IMR-90 (cell line): ENCODE measurements around the gene ZNF554. TPM values are rescaled to one million over a fixed set of nuclear protein-coding genes. Genes with fewer than 3 reads are reported as not detected.

ENCODE experiments used
- ATAC-seq: fragments of 200-7000 bp; cut with Tn5 transposase; 2 replicates; pipeline ENCODE4 v1.9.1; 2020; ENCODE audit warnings: low read depth, mild to moderate bottlenecking, moderate library complexity
- BruUV-seq: library from RNA; stranded (reverse); fragments of 400-500 nt; replicated peaks from 2 replicates; lab custom pipeline; 2021; lab: Mats Ljungman, UMichigan
- CTCF ChIA-PET: fragments of 300-600 bp; formaldehyde crosslinking; extraction: SDS; loops from one replicate; lab custom pipeline; 2021; ENCODE audit warnings: antibody characterized with exemption; lab: Yijun Ruan, JAX
- POLR2A ChIA-PET: fragments of 300-600 bp; sonication (Branson Sonifier 250); formaldehyde crosslinking; loops from one replicate; lab custom pipeline; 2022; ENCODE audit warnings: antibody characterized with exemption; ENCODE audit not compliant: unreplicated experiment; lab: Charles Lee
- DNase-seq: peaks from one replicate; pipeline ENCODE4 v3.0.0; 2013
- H2AFZ ChIP-seq: replicated peaks from 2 replicates; pipeline ENCODE3; 2013; ENCODE audit warnings: low read length, mild to moderate bottlenecking; ENCODE audit not compliant: poor library complexity
- H2AK5ac ChIP-seq: 2 replicates; pipeline ENCODE4 v1.6.1; 2013; ENCODE audit warnings: low read depth, low read length, inconsistent platforms
- H2AK9ac ChIP-seq: replicated peaks from 2 replicates; pipeline ENCODE3; 2013; ENCODE audit warnings: mild to moderate bottlenecking, low read depth, low read length, moderate library complexity; ENCODE audit not compliant: poor library complexity
- H2BK120ac ChIP-seq: 2 replicates; pipeline ENCODE4 v1.6.1; 2013; ENCODE audit warnings: low read depth, low read length, inconsistent platforms
- H2BK15ac ChIP-seq: 3 replicates; pipeline ENCODE4 v1.6.1; 2013; ENCODE audit warnings: low read depth, low read length, inconsistent platforms
- H2BK20ac ChIP-seq: 2 replicates; pipeline ENCODE4 v1.6.1; 2013; ENCODE audit warnings: low read depth, mild to moderate bottlenecking, inconsistent platforms, low read length, moderate library complexity
- H2BK5ac ChIP-seq: 2 replicates; pipeline ENCODE4 v1.6.1; 2013; ENCODE audit warnings: mild to moderate bottlenecking, low read depth, low read length, inconsistent platforms; ENCODE audit not compliant: poor library complexity, severe bottlenecking
- H3K14ac ChIP-seq: replicated peaks from 2 replicates; pipeline ENCODE4 v1.6.1; 2013; ENCODE audit warnings: low read depth, low read length, inconsistent platforms
- H3K18ac ChIP-seq: 2 replicates; pipeline ENCODE4 v1.6.1; 2013; ENCODE audit warnings: low read depth, low read length, control low read depth
- H3K23ac ChIP-seq: 2 replicates; pipeline ENCODE4 v1.6.1; 2013; ENCODE audit warnings: low read depth, low read length, inconsistent platforms
- H3K27ac ChIP-seq: 2 replicates; pipeline ENCODE4 v1.5.1; 2013; ENCODE audit warnings: mild to moderate bottlenecking, control low read depth, low read length; ENCODE audit not compliant: insufficient read depth
- H3K27me3 ChIP-seq: 2 replicates; pipeline ENCODE4 v1.6.1; 2013; ENCODE audit warnings: low read length; ENCODE audit not compliant: control insufficient read depth, insufficient read depth
- H3K36me3 ChIP-seq: 2 replicates; pipeline ENCODE4 v1.6.1; 2013; ENCODE audit warnings: low read length, mixed read lengths; ENCODE audit not compliant: control insufficient read depth, insufficient read depth
- H3K4ac ChIP-seq: 2 replicates; pipeline ENCODE4 v1.6.1; 2013; ENCODE audit warnings: low read depth, low read length, inconsistent platforms
- H3K4me1 ChIP-seq: 2 replicates; pipeline ENCODE4 v1.6.1; 2013; ENCODE audit warnings: low read length, mixed read lengths; ENCODE audit not compliant: control insufficient read depth, insufficient read depth
- H3K4me2 ChIP-seq: 2 replicates; pipeline ENCODE4 v1.6.1; 2013; ENCODE audit warnings: low read depth, mild to moderate bottlenecking, control low read depth, low read length, moderate library complexity
- H3K4me3 ChIP-seq: 2 replicates; pipeline ENCODE4 v1.5.1; 2013; ENCODE audit warnings: low read depth, mild to moderate bottlenecking, control low read depth, low read length, moderate library complexity; ENCODE audit not compliant: insufficient read depth
- H3K56ac ChIP-seq: 2 replicates; pipeline ENCODE4 v1.6.1; 2013; ENCODE audit warnings: low read length, inconsistent platforms; ENCODE audit not compliant: insufficient read depth; ENCODE audit errors: extremely low read depth
- H3K79me1 ChIP-seq, 2 experiments: 2 replicates each; pipeline ENCODE4 v1.6.1; 2013; ENCODE audit warnings: low read length in 2 of 2, inconsistent platforms in 1 of 2, low read depth in 1 of 2
- H3K9ac ChIP-seq: 2 replicates; pipeline ENCODE4 v1.6.1; 2013; ENCODE audit warnings: low read depth, low read length, control low read depth
- H3K9me1 ChIP-seq: 2 replicates; pipeline ENCODE4 v1.6.1; 2013; ENCODE audit warnings: low read length, inconsistent platforms; ENCODE audit not compliant: insufficient read depth
- H3K9me3 ChIP-seq: 2 replicates; pipeline ENCODE4 v1.6.1; 2013; ENCODE audit warnings: low read length; ENCODE audit not compliant: control insufficient read depth, insufficient read depth
- H4K20me1 ChIP-seq: 2 replicates; pipeline ENCODE4 v1.6.1; 2013; ENCODE audit warnings: low read length, inconsistent platforms; ENCODE audit not compliant: insufficient read depth
- H4K5ac ChIP-seq: 2 replicates; pipeline ENCODE4 v1.6.1; 2013; ENCODE audit warnings: mild to moderate bottlenecking, low read depth, low read length, control low read depth
- H4K8ac ChIP-seq, 2 experiments: 2 replicates each; pipeline ENCODE4 v1.6.1; 2013; ENCODE audit warnings: low read depth in 2 of 2, low read length in 2 of 2, control low read depth in 1 of 2, inconsistent platforms in 1 of 2
- H4K91ac ChIP-seq: 2 replicates; pipeline ENCODE4 v1.6.1; 2013; ENCODE audit warnings: low read depth, low read length, inconsistent platforms; ENCODE audit not compliant: insufficient read depth
- BHLHE40 ChIP-seq: fragments of 150-350 bp; IDR thresholded peaks from 2 replicates; pipeline ENCODE4 v1.6.1; 2016; ENCODE audit warnings: mild to moderate bottlenecking, low read depth, low read length
- CHD1 ChIP-seq: IDR thresholded peaks from 2 replicates; pipeline ENCODE4 v1.6.1; 2012; ENCODE audit warnings: low read depth, low read length, improper control_type of control experiment
- FOS ChIP-seq: fragments of 150-350 bp; IDR thresholded peaks from 2 replicates; pipeline ENCODE4 v1.6.1; 2016; ENCODE audit warnings: low read depth, low read length
- MAFK ChIP-seq: IDR thresholded peaks from 2 replicates; pipeline ENCODE4 v1.6.1; 2012; ENCODE audit warnings: low read depth, low read length, improper control_type of control experiment
- MAZ ChIP-seq: IDR thresholded peaks from 2 replicates; pipeline ENCODE4 v1.6.1; 2012; ENCODE audit warnings: low read depth, mild to moderate bottlenecking, low read length, improper control_type of control experiment, moderate library complexity, borderline replicate concordance
- MXI1 ChIP-seq: IDR thresholded peaks from 2 replicates; pipeline ENCODE4 v1.6.1; 2012; ENCODE audit warnings: low read depth, mild to moderate bottlenecking, low read length, moderate library complexity, borderline replicate concordance
- POLR2A ChIP-seq: IDR thresholded peaks from 2 replicates; pipeline ENCODE4 v1.6.1; 2012; ENCODE audit warnings: mild to moderate bottlenecking, low read depth, low read length
- SMC3 ChIP-seq: fragments of 150-350 bp; IDR thresholded peaks from 2 replicates; pipeline ENCODE4 v1.6.1; 2016; ENCODE audit warnings: low read depth, mild to moderate bottlenecking, antibody characterized with exemption, low read length, moderate library complexity
- WGBS, 2 experiments: methylation state at CpG; one replicate each; pipeline versions ENCODE4 v1.1.5 to v1.1.7; 2013; ENCODE audit warnings: missing lambda C conversion rate in 2 of 2; ENCODE audit not compliant: insufficient read length in 1 of 2; ENCODE audit errors: extremely low coverage in 2 of 2; 5-methylcytosine and 5-hydroxymethylcytosine counted together
- dilution Hi-C: fragments of 300-500 bp; cut with HindIII; formaldehyde crosslinking; loops from one replicate; pipeline ENCODE4 v1.14.3; 2018; ENCODE audit warnings: low sequenced_read_pairs; ENCODE audit not compliant: unreplicated experiment
- in situ Hi-C: fragments of 300-500 bp; cut with MboI; formaldehyde crosslinking; loops from 3 replicates; pipeline ENCODE4 v1.14.3; 2019; ENCODE audit warnings: low sequenced_read_pairs, inconsistent platforms, mixed read lengths
- intact Hi-C: fragments of 100-400 bp; cut with micrococcal nuclease; formaldehyde crosslinking; loops from 2 replicates; pipeline ENCODE4 v1.10.0; 2022
- polyA plus RNA-seq, 3 experiments: library from polyadenylated mRNA; depleted of rRNA; stranded (reverse); fragments of >200 nt; gene quantifications; 2 replicates each; pipeline ENCODE4 v1.2.3, GENCODE V29; 2012; ENCODE audit warnings: low replicate concordance in 1 of 3
- total RNA-seq: library from RNA; depleted of rRNA; stranded (reverse); fragments of >200 nt; gene quantifications from 2 replicates; pipeline ENCODE4 v1.2.3, GENCODE V29; 2012
- TF ChIP-seq, protein P1 (sequence below): conservative IDR thresholded peaks from 2 replicates; pipeline ENCODE4 v1.5.1; 2012; ENCODE audit warnings: mild to moderate bottlenecking, low read depth, low read length, improper control_type of control experiment
- TF ChIP-seq, protein P2 (sequence below): fragments of 150-350 bp; IDR thresholded peaks from 2 replicates; pipeline ENCODE4 v1.6.1; 2016; ENCODE audit warnings: low read depth, mild to moderate bottlenecking, low read length, moderate library complexity, borderline replicate concordance

Gene ZNF554
- total and polyA plus RNA-seq, 2 of the 4 experiments (the other 2 are of a cell fraction): 1.5 to 3.0 TPM

GRCh38 chr19:2854849-2855248, 35.2 kb downstream of the ZNF554 start:
- Histone ChIP-seq H4K8ac (no peak overlapping the region), H2AFZ (no peak overlapping the region), H3K23ac (no peak overlapping the region), H3K14ac (no peak overlapping the region), H3K56ac (no peak overlapping the region), H3K4ac (no peak overlapping the region), H4K20me1 (no peaks in the 10 kb centered on the region), H3K27me3 (no peaks in the 10 kb centered on the region), H2AK9ac (no peak overlapping the region), H2BK20ac (no peak overlapping the region), H3K36me3 (peaks cover 41% of the 10 kb centered on the region), H3K9me3 (peaks cover 96% of the 10 kb centered on the region), H3K9me1 (no peaks in the 10 kb centered on the region), H3K27ac (no peak overlapping the region), H3K79me1 (peaks cover 3 to 9% of the 10 kb centered on the region in 2 experiments; a peak in 1 of 4 replicates), H3K4me1 (no peaks in the 10 kb centered on the region), H2BK5ac (no peak overlapping the region), H2BK120ac (no peak overlapping the region), H3K9ac (no peak overlapping the region), H4K91ac (no peak overlapping the region), H2AK5ac (no peak overlapping the region), H3K4me3 (no peak overlapping the region), H3K4me2 (no peak overlapping the region), H2BK15ac (no peak overlapping the region), H3K18ac (no peak overlapping the region), H4K5ac (no peak overlapping the region)
- dilution Hi-C loops (no loop called here), intact Hi-C loops (no loop called here), in situ Hi-C loops (no loop called here)
- DNase-seq: no peak
- POLR2A ChIA-PET: no interaction called here
- WGBS, 2 experiments: no CpG with 5 or more reads among the region's 3 CpGs
- BruUV-seq: no TSS peak
- TF ChIP-seq FOS: no peak
- no peak for TF ChIP-seq MAFK
- no peak for TF ChIP-seq POLR2A
- no peak for TF ChIP-seq CHD1
- TF ChIP-seq, protein P1, sequence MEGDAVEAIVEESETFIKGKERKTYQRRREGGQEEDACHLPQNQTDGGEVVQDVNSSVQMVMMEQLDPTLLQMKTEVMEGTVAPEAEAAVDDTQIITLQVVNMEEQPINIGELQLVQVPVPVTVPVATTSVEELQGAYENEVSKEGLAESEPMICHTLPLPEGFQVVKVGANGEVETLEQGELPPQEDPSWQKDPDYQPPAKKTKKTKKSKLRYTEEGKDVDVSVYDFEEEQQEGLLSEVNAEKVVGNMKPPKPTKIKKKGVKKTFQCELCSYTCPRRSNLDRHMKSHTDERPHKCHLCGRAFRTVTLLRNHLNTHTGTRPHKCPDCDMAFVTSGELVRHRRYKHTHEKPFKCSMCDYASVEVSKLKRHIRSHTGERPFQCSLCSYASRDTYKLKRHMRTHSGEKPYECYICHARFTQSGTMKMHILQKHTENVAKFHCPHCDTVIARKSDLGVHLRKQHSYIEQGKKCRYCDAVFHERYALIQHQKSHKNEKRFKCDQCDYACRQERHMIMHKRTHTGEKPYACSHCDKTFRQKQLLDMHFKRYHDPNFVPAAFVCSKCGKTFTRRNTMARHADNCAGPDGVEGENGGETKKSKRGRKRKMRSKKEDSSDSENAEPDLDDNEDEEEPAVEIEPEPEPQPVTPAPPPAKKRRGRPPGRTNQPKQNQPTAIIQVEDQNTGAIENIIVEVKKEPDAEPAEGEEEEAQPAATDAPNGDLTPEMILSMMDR: no peak
- no peak for TF ChIP-seq MXI1
- no peak for TF ChIP-seq MAZ
- TF ChIP-seq BHLHE40: no peak
- no peak for TF ChIP-seq SMC3
- TF ChIP-seq, protein P2, sequence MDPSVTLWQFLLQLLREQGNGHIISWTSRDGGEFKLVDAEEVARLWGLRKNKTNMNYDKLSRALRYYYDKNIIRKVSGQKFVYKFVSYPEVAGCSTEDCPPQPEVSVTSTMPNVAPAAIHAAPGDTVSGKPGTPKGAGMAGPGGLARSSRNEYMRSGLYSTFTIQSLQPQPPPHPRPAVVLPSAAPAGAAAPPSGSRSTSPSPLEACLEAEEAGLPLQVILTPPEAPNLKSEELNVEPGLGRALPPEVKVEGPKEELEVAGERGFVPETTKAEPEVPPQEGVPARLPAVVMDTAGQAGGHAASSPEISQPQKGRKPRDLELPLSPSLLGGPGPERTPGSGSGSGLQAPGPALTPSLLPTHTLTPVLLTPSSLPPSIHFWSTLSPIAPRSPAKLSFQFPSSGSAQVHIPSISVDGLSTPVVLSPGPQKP: no peak
- ATAC-seq: no peak
- CTCF ChIA-PET: no interaction called here
